Endothelial cell of umbilical vein (primary cell): Measurements from ENCODE around the gene LRRC31. TPM values are rescaled to one million over a fixed set of nuclear protein-coding genes. Genes with fewer than 3 reads are reported as not detected.

Experiments
- BruUV-seq: library from RNA; stranded (reverse); fragments of 400-500 nt; replicated peaks from 2 replicates; lab custom pipeline; 2021; lab: Mats Ljungman, UMichigan
- CTCF ChIA-PET: fragments of 300-600, 350-600 bp; sonication (Branson Sonifier 250); formaldehyde crosslinking; loops from one replicate; lab custom pipeline; 2021; ENCODE audit warnings: antibody characterized with exemption, inconsistent platforms; lab: Charles Lee
- POLR2A ChIA-PET: fragments of 300-600, 350-600 bp; sonication (Branson Sonifier 250); formaldehyde crosslinking; loops from one replicate; lab custom pipeline; 2021; ENCODE audit warnings: antibody characterized with exemption, inconsistent platforms; lab: Charles Lee
- DNase-seq: peaks from one replicate; pipeline ENCODE4 v3.0.0-alpha.2; 2011; ENCODE audit warnings: low read depth, low spot score
- FAIRE-seq: peaks from 2 replicates; lab custom pipeline; 2011; peaks lifted over from hg19 to GRCh38; lab: Jason Lieb, UNC
- H2AFZ ChIP-seq: 2 replicates; pipeline ENCODE4 v1.6.0; 2012; ENCODE audit warnings: low read depth, low read length, control low read depth, inconsistent platforms
- H3K27ac ChIP-seq: 2 replicates; pipeline ENCODE4 v1.5.1; 2011; ENCODE audit warnings: low read depth, mild to moderate bottlenecking, control low read depth, low read length, moderate library complexity; ENCODE audit not compliant: insufficient read depth
- H3K27me3 ChIP-seq, 2 experiments: 2 replicates each; pipeline versions ENCODE4 v1.6.0 to v1.6.1; 2011; ENCODE audit warnings: low read length in 2 of 2, mixed read lengths in 1 of 2; ENCODE audit not compliant: control insufficient read depth in 2 of 2, insufficient read depth in 2 of 2
- H3K36me3 ChIP-seq, 2 experiments: 2 replicates in 1 of 2; 3 replicates in 1 of 2; pipeline ENCODE4 v1.5.1; 2011; ENCODE audit warnings: low read length in 2 of 2, mild to moderate bottlenecking in 1 of 2, moderate library complexity in 1 of 2; ENCODE audit not compliant: control insufficient read depth in 2 of 2, insufficient read depth in 2 of 2; ENCODE audit errors: extremely low read depth in 1 of 2
- H3K4me1 ChIP-seq: 3 replicates; pipeline ENCODE4 v1.5.1; 2011; ENCODE audit warnings: mild to moderate bottlenecking, low read length; ENCODE audit not compliant: control insufficient read depth, insufficient read depth; ENCODE audit errors: extremely low read depth
- H3K4me2 ChIP-seq: 2 replicates; pipeline ENCODE4 v1.6.1; 2011; ENCODE audit warnings: low read length, control low read depth, mixed read lengths; ENCODE audit not compliant: insufficient read depth
- H3K4me3 ChIP-seq, 3 experiments: fragments of 200-600 bp in 1 of 3; sonication (generic), shearing (Covaris generic) in 1 of 3; replicated peaks in 1 of 3; 2 replicates each; pipeline ENCODE4 v1.5.1; 2011 to 2016; ENCODE audit warnings: control low read depth in 3 of 3, low read length in 3 of 3, mild to moderate bottlenecking in 2 of 3, inconsistent platforms in 1 of 3, low read depth in 1 of 3, moderate library complexity in 1 of 3; ENCODE audit not compliant: insufficient read depth in 1 of 3
- H3K79me2 ChIP-seq: 2 replicates; pipeline ENCODE4 v1.6.0; 2012; ENCODE audit warnings: low read length, inconsistent platforms; ENCODE audit not compliant: control insufficient read depth, insufficient read depth
- H3K9ac ChIP-seq: replicated peaks from 2 replicates; pipeline ENCODE3; 2011; ENCODE audit warnings: low read length, control low read depth; ENCODE audit not compliant: insufficient read depth; ENCODE audit errors: extremely low read depth
- H3K9me1 ChIP-seq: replicated peaks from 3 replicates; pipeline ENCODE4 v1.6.0; 2011; ENCODE audit warnings: mild to moderate bottlenecking, low read length; ENCODE audit not compliant: control insufficient read depth, insufficient read depth; ENCODE audit errors: extremely low read depth
- H3K9me3 ChIP-seq: replicated peaks from 2 replicates; pipeline ENCODE4 v1.5.1; 2012; ENCODE audit warnings: low read length, inconsistent platforms; ENCODE audit not compliant: control insufficient read depth, insufficient read depth
- H4K20me1 ChIP-seq: replicated peaks from 2 replicates; pipeline ENCODE3; 2011; ENCODE audit warnings: mild to moderate bottlenecking, low read length; ENCODE audit not compliant: control insufficient read depth, insufficient read depth; ENCODE audit errors: extremely low read depth
- EZH2 ChIP-seq: IDR thresholded peaks from 2 replicates; pipeline ENCODE4 v1.6.1; 2012; ENCODE audit warnings: borderline replicate concordance, low read depth, mild to moderate bottlenecking, moderate library complexity, low read length, inconsistent platforms; ENCODE audit not compliant: severe bottlenecking
- FOS ChIP-seq: IDR thresholded peaks from 2 replicates; pipeline ENCODE4 v1.6.1; 2011; ENCODE audit warnings: mild to moderate bottlenecking, low read length, moderate library complexity, borderline replicate concordance; ENCODE audit not compliant: insufficient read depth
- GATA2 ChIP-seq: IDR thresholded peaks from 2 replicates; pipeline ENCODE4 v1.7.0; 2011; ENCODE audit warnings: low read depth, mild to moderate bottlenecking, moderate library complexity, mixed read lengths, low read length; ENCODE audit not compliant: insufficient read length, insufficient read depth
- JUN ChIP-seq: IDR thresholded peaks from 2 replicates; pipeline ENCODE4 v1.6.1; 2011; ENCODE audit warnings: borderline replicate concordance, low read depth; ENCODE audit not compliant: insufficient read length, insufficient read depth
- MAX ChIP-seq: IDR thresholded peaks from 2 replicates; pipeline ENCODE4 v1.6.1; 2011; ENCODE audit not compliant: insufficient read depth, insufficient read length
- POLR2AphosphoS5 ChIP-seq: IDR thresholded peaks from 2 replicates; pipeline ENCODE4 v1.6.1; 2012; ENCODE audit warnings: low read depth, mild to moderate bottlenecking, control low read depth, low read length, moderate library complexity; ENCODE audit not compliant: insufficient read depth
- dilution Hi-C: fragments of 300-500 bp; cut with MboI; formaldehyde crosslinking; loops from one replicate; pipeline ENCODE4 v1.15.0; 2019; ENCODE audit warnings: low sequenced_read_pairs; ENCODE audit not compliant: extremely low pct_ligation_motif_present
- intact Hi-C: fragments of 100-400 bp; cut with micrococcal nuclease; formaldehyde crosslinking; loops from one replicate; pipeline ENCODE4 v1.10.0; 2022
- polyA plus RNA-seq, 4 experiments: library from polyadenylated mRNA; depleted of rRNA in 3 of 4; stranded (reverse) in 3 of 4; unstranded in 1 of 4; fragments of >200 nt; gene quantifications; 2 replicates each; pipeline versions ENCODE4 v1.2.1 to v1.2.3, GENCODE V29; 2011 to 2012; ENCODE audit warnings: missing spikeins in 1 of 4
- total RNA-seq: library from RNA; stranded (reverse); gene quantifications from 2 replicates; pipeline ENCODE4 v1.2.3, GENCODE V29; 2021

LRRC31 gene
- total and polyA plus RNA-seq, 2 donors (not counting 3 experiments of a cell fraction or from before 2014, with no cell fraction given): not detected

- peak; percentile 39 for TF ChIP-seq JUN
- peak; percentile 63 for TF ChIP-seq FOS
- no peak for TF ChIP-seq POLR2AphosphoS5
- no peak for TF ChIP-seq GATA2
- BruUV-seq: no TSS peak
- H2AFZ ChIP-seq: no peak overlapping the region
- FAIRE-seq (peak; percentile 71), DNase-seq (peak; percentile 28)
- no peak overlapping the region for H3K9ac ChIP-seq
- intact Hi-C loops: no loop called here
- no peaks in the 10 kb centered on the region for H3K9me1 ChIP-seq
- POLR2A ChIA-PET: no interaction called here
- no peaks in the 10 kb centered on the region for H3K9me3 ChIP-seq
- no peaks in the 10 kb centered on the region for H3K36me3 ChIP-seq
- no peaks in the 10 kb centered on the region for H3K79me2 ChIP-seq
- no peak overlapping the region for H3K4me2 ChIP-seq
- H4K20me1 ChIP-seq: no peaks in the 10 kb centered on the region
- dilution Hi-C loops: no loop called here
- CTCF ChIA-PET: interaction anchor here (0.9 kb wide), 1 partner anchor 10 kb away, joined by 3 read pairs; no protein-coding TSS in a partner anchor
- H3K4me1 ChIP-seq: no peaks in the 10 kb centered on the region
- H3K27me3 ChIP-seq: peaks cover 0 to 7% of the 10 kb centered on the region in 2 experiments
- H3K4me3 ChIP-seq: no peak overlapping the region
- H3K27ac ChIP-seq: no peak overlapping the region
Observed at GRCh38 chr3:169914321-169914720, 44.6 kb upstream of the LRRC31 start.

GRCh38 chr3:169913323-169913722, 43.6 kb upstream of the LRRC31 start:
- no peaks in the 10 kb centered on the region for H4K20me1 ChIP-seq
- FAIRE-seq: no peak
- H3K4me3 ChIP-seq: no peak overlapping the region
- intact Hi-C loops (no loop called here), dilution Hi-C loops (no loop called here)
- BruUV-seq: no TSS peak
- peaks cover 4 to 7% of the 10 kb centered on the region in 2 experiments for H3K27me3 ChIP-seq
- no peak overlapping the region for H3K4me2 ChIP-seq
- DNase-seq: no peak
- H3K4me1 ChIP-seq: no peaks in the 10 kb centered on the region
- CTCF ChIA-PET: no interaction called here
- no peaks in the 10 kb centered on the region for H3K36me3 ChIP-seq
- H2AFZ ChIP-seq: no peak overlapping the region
- POLR2A ChIA-PET: no interaction called here
- no peaks in the 10 kb centered on the region for H3K9me1 ChIP-seq
- no peak overlapping the region for H3K9ac ChIP-seq
- TF ChIP-seq EZH2: no peak
- no peak for TF ChIP-seq POLR2AphosphoS5
- no peak for TF ChIP-seq MAX
- TF ChIP-seq GATA2: no peak
- H3K9me3 ChIP-seq: no peaks in the 10 kb centered on the region
- H3K79me2 ChIP-seq: no peaks in the 10 kb centered on the region
- H3K27ac ChIP-seq: no peak overlapping the region
